ENCODE measurements around the gene CX3CR1. TPM values are rescaled to one million over a fixed set of nuclear protein-coding genes. Genes with fewer than 3 reads are reported as not detected.
"Not testable (repeated sequence)": the region's sequence is repeated elsewhere in the genome, so short reads cannot be mapped to it uniquely, and the experiment has no call there.

The CX3CR1 gene
- total RNA-seq, 1 donor from 2014 or later, result 3.1 TPM

DNA sequence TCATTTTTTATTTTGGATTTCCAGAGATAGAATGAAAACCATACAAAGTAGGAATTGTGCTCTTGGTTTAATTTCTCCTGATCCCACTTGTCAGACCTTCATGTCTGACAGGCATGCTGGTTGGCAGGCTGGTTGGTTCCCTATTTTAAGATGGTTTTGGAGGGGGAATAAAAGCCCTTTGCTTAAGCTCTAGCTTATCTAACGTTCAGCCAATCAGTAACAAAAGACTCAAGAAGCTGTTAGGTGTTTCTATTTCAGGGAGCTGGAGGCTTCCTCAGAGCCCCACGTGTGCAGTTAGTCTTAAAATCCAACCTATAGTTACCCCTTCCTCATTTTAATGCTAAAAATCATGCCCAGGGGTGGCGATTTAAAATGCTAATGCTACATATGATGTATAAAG is 47.0 kb downstream of the CX3CR1 start:
- Histone ChIP-seq H3K27me3 (ENCODE audit: control insufficient read depth in 3 of 3, insufficient read depth in 3 of 3, low read length in 3 of 3) (no peaks in the 10 kb centered on the region), H3K36me3 (ENCODE audit: control insufficient read depth in 3 of 3, insufficient read depth in 3 of 3, low read length in 3 of 3) (no peaks in the 10 kb centered on the region), H3K27ac (ENCODE audit: low read depth, low read length) (no peak overlapping the region), H3K9ac (ENCODE audit: low read depth in 1 of 3, low read length in 3 of 3) (no peak overlapping the region), H3K9me3 (ENCODE audit: control insufficient read depth in 3 of 3, low read length in 3 of 3) (no peaks in the 10 kb centered on the region), H3K4me1 (ENCODE audit: control insufficient read depth in 3 of 3, insufficient read depth in 3 of 3, low read length in 3 of 3) (peaks cover 0 to 3% (median 0%) of the 10 kb centered on the region in 3 donors), H3K4me3 (ENCODE audit: low read length in 3 of 3) (no peak overlapping the region)

DNA sequence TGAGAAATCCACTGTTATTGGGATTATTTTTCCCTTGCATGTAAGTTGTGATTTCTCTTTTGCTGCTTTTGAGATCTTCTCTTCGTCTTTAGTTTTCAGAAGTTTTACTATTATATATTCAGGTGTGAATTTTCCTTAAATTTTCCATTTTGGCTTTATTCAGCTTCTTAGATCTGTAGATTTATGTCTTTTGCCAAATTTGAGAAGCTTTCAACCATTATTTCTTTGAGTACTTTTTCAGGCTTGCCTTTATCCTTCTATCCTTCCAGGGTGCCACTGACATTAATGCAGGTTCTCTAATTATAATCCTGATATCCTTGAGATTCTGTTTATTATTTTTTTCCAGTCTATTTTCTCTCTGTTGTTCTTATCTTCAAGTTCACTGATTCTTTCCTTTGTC is 49.4 kb downstream of the CX3CR1 start:
- H3K4me1 ChIP-seq (ENCODE audit: control insufficient read depth in 3 of 3, insufficient read depth in 3 of 3, low read length in 3 of 3), result no peaks in the 10 kb centered on the region
- no peaks in the 10 kb centered on the region for H3K36me3 ChIP-seq (ENCODE audit: control insufficient read depth in 3 of 3, insufficient read depth in 3 of 3, low read length in 3 of 3)
- H3K27ac ChIP-seq (ENCODE audit: low read depth, low read length), result no peak overlapping the region
- no peaks in the 10 kb centered on the region for H3K27me3 ChIP-seq (ENCODE audit: control insufficient read depth in 3 of 3, insufficient read depth in 3 of 3, low read length in 3 of 3)
- no peak overlapping the region for H3K4me3 ChIP-seq (ENCODE audit: low read length in 3 of 3)
- no peaks in the 10 kb centered on the region for H3K9me3 ChIP-seq (ENCODE audit: control insufficient read depth in 3 of 3, low read length in 3 of 3)
- no peak overlapping the region for H3K9ac ChIP-seq (ENCODE audit: low read depth in 1 of 3, low read length in 3 of 3)

- H3K9me3 ChIP-seq (ENCODE audit: control insufficient read depth in 3 of 3, low read length in 3 of 3), result no peaks in the 10 kb centered on the region
- H3K4me3 ChIP-seq (ENCODE audit: low read length in 3 of 3), result no peak overlapping the region
- H3K9ac ChIP-seq (ENCODE audit: low read depth in 1 of 3, low read length in 3 of 3), result no peak overlapping the region
- H3K27ac ChIP-seq (ENCODE audit: low read depth, low read length), result no peak overlapping the region
- no peaks in the 10 kb centered on the region for H3K4me1 ChIP-seq (ENCODE audit: control insufficient read depth in 3 of 3, insufficient read depth in 3 of 3, low read length in 3 of 3)
- H3K36me3 ChIP-seq (ENCODE audit: control insufficient read depth in 3 of 3, insufficient read depth in 3 of 3, low read length in 3 of 3), result no peaks in the 10 kb centered on the region
- H3K27me3 ChIP-seq (ENCODE audit: control insufficient read depth in 3 of 3, insufficient read depth in 3 of 3, low read length in 3 of 3), result no peaks in the 10 kb centered on the region
Observed at GRCh38 chr3:39228496-39228895, 51.3 kb downstream of the CX3CR1 start.

GRCh38 chr3:39227596-39227995 is 52.2 kb downstream of the CX3CR1 start:
- H3K27ac ChIP-seq (ENCODE audit: low read depth, low read length); H3K4me1 ChIP-seq (ENCODE audit: control insufficient read depth in 3 of 3, insufficient read depth in 3 of 3, low read length in 3 of 3); H3K9ac ChIP-seq (ENCODE audit: low read depth in 1 of 3, low read length in 3 of 3); H3K9me3 ChIP-seq (ENCODE audit: control insufficient read depth in 3 of 3, low read length in 3 of 3); H3K36me3 ChIP-seq (ENCODE audit: control insufficient read depth in 3 of 3, insufficient read depth in 3 of 3, low read length in 3 of 3); H3K27me3 ChIP-seq (ENCODE audit: control insufficient read depth in 3 of 3, insufficient read depth in 3 of 3, low read length in 3 of 3); H3K4me3 ChIP-seq (ENCODE audit: low read length in 3 of 3): not testable (repeated sequence)

GRCh38 chr3:39226106-39226741 is 53.6 kb downstream of the CX3CR1 start:
- H3K36me3 ChIP-seq (ENCODE audit: control insufficient read depth in 3 of 3, insufficient read depth in 3 of 3, low read length in 3 of 3), result no peaks in the 10 kb centered on the region
- H3K9me3 ChIP-seq (ENCODE audit: control insufficient read depth in 3 of 3, low read length in 3 of 3), result no peaks in the 10 kb centered on the region
- no peak overlapping the region for H3K27ac ChIP-seq (ENCODE audit: low read depth, low read length)
- no peak overlapping the region for H3K9ac ChIP-seq (ENCODE audit: low read depth in 1 of 3, low read length in 3 of 3)
- H3K4me1 ChIP-seq (ENCODE audit: control insufficient read depth in 3 of 3, insufficient read depth in 3 of 3, low read length in 3 of 3), result no peaks in the 10 kb centered on the region
- no peaks in the 10 kb centered on the region for H3K27me3 ChIP-seq (ENCODE audit: control insufficient read depth in 3 of 3, insufficient read depth in 3 of 3, low read length in 3 of 3)
- H3K4me3 ChIP-seq (ENCODE audit: low read length in 3 of 3), result no peak overlapping the region

DNA sequence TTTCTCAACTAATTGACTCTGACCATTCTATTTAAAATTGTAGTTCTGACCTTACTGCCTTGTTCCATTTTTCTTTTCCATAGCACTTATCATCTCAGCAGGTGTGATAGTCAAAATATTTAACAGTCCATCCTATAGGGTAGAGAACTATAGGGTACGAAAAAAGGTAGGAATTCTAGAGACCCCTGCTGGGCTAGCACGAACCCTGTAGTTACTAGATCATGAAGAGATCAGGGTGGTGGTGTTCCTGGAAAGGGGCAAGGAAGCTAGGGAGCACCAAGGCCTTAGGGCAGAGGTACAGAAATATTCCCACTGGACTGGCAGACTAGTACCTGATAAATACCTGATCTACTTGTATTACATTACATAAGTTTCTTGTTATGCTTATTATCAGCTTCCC is 55.5 kb downstream of the CX3CR1 start:
- no peak overlapping the region for H3K27ac ChIP-seq (ENCODE audit: low read depth, low read length)

DNA sequence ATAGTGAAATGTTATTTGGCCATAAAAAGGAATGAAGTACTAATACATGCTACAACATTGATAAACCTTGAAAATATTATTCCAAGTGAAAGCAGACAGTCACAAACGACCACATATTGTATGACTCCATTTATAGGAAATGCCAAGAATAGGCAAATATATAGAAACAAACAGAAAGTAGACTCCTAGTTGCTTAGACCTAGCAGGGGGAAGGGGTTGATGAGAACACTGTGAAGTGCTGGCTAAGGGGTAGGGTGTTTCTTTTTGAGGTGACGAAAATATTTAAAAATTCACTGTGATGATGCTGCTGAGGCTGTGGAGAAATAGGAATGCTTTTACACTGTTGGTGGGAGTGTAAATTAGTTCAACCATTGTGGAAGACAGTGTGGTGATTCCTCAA is 56.9 kb downstream of the CX3CR1 start:
- Histone ChIP-seq H3K27me3 (ENCODE audit: control insufficient read depth in 3 of 3, insufficient read depth in 3 of 3, low read length in 3 of 3) (no peaks in the 10 kb centered on the region), H3K4me1 (ENCODE audit: control insufficient read depth in 3 of 3, insufficient read depth in 3 of 3, low read length in 3 of 3) (no peaks in the 10 kb centered on the region), H3K27ac (ENCODE audit: low read depth, low read length) (no peak overlapping the region), H3K9ac (ENCODE audit: low read depth in 1 of 3, low read length in 3 of 3) (no peak overlapping the region), H3K9me3 (ENCODE audit: control insufficient read depth in 3 of 3, low read length in 3 of 3) (no peaks in the 10 kb centered on the region), H3K4me3 (ENCODE audit: low read length in 3 of 3) (no peak overlapping the region), H3K36me3 (ENCODE audit: control insufficient read depth in 3 of 3, insufficient read depth in 3 of 3, low read length in 3 of 3) (no peaks in the 10 kb centered on the region)

More for the DNA sequence above, 55.5 kb downstream of the CX3CR1 start:
- Histone ChIP-seq H3K4me1 (ENCODE audit: control insufficient read depth in 3 of 3, insufficient read depth in 3 of 3, low read length in 3 of 3) (no peaks in the 10 kb centered on the region), H3K27me3 (ENCODE audit: control insufficient read depth in 3 of 3, insufficient read depth in 3 of 3, low read length in 3 of 3) (no peaks in the 10 kb centered on the region), H3K9me3 (ENCODE audit: control insufficient read depth in 3 of 3, low read length in 3 of 3) (no peaks in the 10 kb centered on the region), H3K36me3 (ENCODE audit: control insufficient read depth in 3 of 3, insufficient read depth in 3 of 3, low read length in 3 of 3) (no peaks in the 10 kb centered on the region), H3K4me3 (ENCODE audit: low read length in 3 of 3) (no peak overlapping the region), H3K9ac (ENCODE audit: low read depth in 1 of 3, low read length in 3 of 3) (no peak overlapping the region)

- H3K9me3 ChIP-seq (ENCODE audit: control insufficient read depth in 3 of 3, low read length in 3 of 3), result no peaks in the 10 kb centered on the region
- no peak overlapping the region for H3K27ac ChIP-seq (ENCODE audit: low read depth, low read length)
- H3K36me3 ChIP-seq (ENCODE audit: control insufficient read depth in 3 of 3, insufficient read depth in 3 of 3, low read length in 3 of 3), result no peaks in the 10 kb centered on the region
- H3K4me1 ChIP-seq (ENCODE audit: control insufficient read depth in 3 of 3, insufficient read depth in 3 of 3, low read length in 3 of 3), result no peaks in the 10 kb centered on the region
- no peaks in the 10 kb centered on the region for H3K27me3 ChIP-seq (ENCODE audit: control insufficient read depth in 3 of 3, insufficient read depth in 3 of 3, low read length in 3 of 3)
- H3K9ac ChIP-seq (ENCODE audit: low read depth in 1 of 3, low read length in 3 of 3), result no peak overlapping the region
- H3K4me3 ChIP-seq (ENCODE audit: low read length in 3 of 3), result no peak overlapping the region
Observed at GRCh38 chr3:39222462-39222861, 57.4 kb downstream of the CX3CR1 start.

DNA sequence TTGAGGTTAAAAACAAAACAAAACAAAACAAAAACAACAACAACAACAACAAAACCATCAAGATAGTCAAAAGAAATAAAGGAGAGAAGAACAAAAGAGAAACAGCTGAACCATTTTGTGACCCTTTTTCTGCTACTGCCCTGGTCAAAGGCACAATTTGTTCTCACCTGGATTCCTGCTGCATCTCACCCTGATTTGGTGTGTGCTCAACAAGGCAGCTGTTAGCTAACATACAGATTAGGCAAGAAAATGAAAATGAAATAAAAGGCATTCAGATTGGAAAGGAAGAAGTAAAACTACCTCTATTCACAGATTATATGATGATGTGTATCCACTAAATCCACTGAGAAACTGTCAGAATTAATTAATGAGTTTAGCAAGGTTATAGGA is 58.7 kb downstream of the CX3CR1 start:
- no peak overlapping the region for H3K4me3 ChIP-seq (ENCODE audit: low read length in 3 of 3)
- H3K36me3 ChIP-seq (ENCODE audit: control insufficient read depth in 3 of 3, insufficient read depth in 3 of 3, low read length in 3 of 3), result no peaks in the 10 kb centered on the region
- H3K27ac ChIP-seq (ENCODE audit: low read depth, low read length), result no peak overlapping the region
- no peak overlapping the region for H3K9ac ChIP-seq (ENCODE audit: low read depth in 1 of 3, low read length in 3 of 3)
- H3K4me1 ChIP-seq (ENCODE audit: control insufficient read depth in 3 of 3, insufficient read depth in 3 of 3, low read length in 3 of 3), result peaks cover 0 to 4% (median 0%) of the 10 kb centered on the region in 3 donors
- H3K27me3 ChIP-seq (ENCODE audit: control insufficient read depth in 3 of 3, insufficient read depth in 3 of 3, low read length in 3 of 3), result no peaks in the 10 kb centered on the region
- H3K9me3 ChIP-seq (ENCODE audit: control insufficient read depth in 3 of 3, low read length in 3 of 3), result no peaks in the 10 kb centered on the region

DNA sequence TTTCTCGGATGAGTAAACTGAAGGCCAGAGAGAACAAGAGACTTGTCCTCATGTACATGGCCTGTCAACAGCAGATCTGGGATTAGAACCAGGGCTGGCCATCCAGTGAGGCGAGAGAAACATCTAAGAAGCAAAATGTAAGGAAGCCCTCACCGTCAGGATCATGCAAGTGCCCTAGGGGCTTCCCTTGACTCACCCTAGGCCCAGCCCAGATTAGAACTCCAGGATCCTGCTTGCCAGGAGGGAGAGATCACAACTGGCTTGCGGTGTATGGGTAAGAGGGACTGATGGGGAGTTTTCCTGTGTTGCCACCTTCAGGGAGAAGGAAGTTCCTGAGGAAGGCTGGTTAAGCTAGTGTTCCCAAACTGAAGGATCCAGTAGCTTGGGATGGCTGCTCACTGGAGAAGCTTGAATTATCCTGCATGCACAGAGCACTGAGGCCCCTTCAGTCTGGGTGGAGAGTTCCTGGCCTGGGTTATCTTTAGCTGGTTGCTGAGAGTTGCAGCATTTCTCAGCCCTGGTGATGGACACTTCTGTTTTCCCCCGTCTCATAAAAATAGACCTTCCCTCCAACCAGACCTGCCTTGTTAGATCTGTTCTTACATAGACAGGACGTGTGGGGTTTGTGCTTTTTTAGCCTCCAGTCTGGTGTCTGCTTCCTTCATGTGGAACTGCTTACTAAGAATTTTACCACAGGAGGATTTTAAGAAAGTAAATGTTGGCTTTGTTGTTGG is 59.3 kb downstream of the CX3CR1 start:
- Histone ChIP-seq H3K27me3 (ENCODE audit: control insufficient read depth in 3 of 3, insufficient read depth in 3 of 3, low read length in 3 of 3) (no peaks in the 10 kb centered on the region), H3K4me3 (ENCODE audit: low read length in 3 of 3) (no peak overlapping the region), H3K9me3 (ENCODE audit: control insufficient read depth in 3 of 3, low read length in 3 of 3) (no peaks in the 10 kb centered on the region), H3K27ac (ENCODE audit: low read depth, low read length) (no peak overlapping the region), H3K4me1 (ENCODE audit: control insufficient read depth in 3 of 3, insufficient read depth in 3 of 3, low read length in 3 of 3) (peaks cover 0 to 4% (median 0%) of the 10 kb centered on the region in 3 donors), H3K36me3 (ENCODE audit: control insufficient read depth in 3 of 3, insufficient read depth in 3 of 3, low read length in 3 of 3) (no peaks in the 10 kb centered on the region), H3K9ac (ENCODE audit: low read depth in 1 of 3, low read length in 3 of 3) (no peak overlapping the region)
